CD4-positive, alpha-beta T cell treated with Interleukin-10 for 1 hour (primary cell): ENCODE results near the gene LAMA5.

Experiments used
- DNase-seq: peaks from one replicate; pipeline ENCODE4 v3.0.0-alpha.2; 2020

The LAMA5 gene

DNA sequence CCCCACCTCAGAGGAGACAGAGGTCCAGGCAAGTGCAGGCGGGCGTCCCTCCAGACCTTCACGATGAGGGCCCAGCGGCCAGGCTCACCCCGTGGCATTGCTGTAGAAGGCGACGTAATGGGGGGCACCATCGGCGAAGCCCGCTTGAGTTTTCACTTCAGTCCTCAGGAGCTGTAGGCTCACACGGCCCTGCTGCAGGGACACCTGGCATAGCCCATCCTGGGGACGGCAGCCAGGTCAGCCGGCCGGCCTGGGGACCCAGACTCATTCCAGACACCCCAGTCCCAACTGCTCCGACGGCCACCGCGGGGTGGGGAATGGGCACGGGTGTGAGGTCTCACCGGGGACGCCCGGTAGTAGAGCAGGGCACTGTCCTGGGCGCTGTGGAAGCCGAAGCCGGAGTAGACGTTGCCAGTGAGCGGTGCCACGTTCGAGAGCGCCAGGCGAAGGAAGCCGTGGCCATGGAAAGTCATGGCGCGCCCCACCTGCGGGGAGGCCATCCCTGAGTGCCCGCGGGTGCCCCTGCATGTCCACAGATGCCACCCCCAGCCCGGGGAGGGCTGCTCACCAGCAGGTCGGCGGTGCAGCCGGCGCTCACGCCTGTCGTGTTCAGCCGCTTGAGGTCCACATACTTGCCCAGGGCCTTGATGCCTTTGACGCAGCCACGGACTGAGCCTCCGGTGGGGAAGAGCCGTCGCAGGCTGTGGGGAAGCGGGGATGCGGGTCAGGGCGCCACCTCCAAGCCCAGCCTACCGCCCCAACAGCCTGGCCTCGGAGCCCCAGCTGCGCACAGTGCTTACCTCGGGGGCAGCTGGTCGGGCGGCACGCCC, 55.1 kb downstream of the LAMA5 start:
- DNase-seq = no peak

DNA sequence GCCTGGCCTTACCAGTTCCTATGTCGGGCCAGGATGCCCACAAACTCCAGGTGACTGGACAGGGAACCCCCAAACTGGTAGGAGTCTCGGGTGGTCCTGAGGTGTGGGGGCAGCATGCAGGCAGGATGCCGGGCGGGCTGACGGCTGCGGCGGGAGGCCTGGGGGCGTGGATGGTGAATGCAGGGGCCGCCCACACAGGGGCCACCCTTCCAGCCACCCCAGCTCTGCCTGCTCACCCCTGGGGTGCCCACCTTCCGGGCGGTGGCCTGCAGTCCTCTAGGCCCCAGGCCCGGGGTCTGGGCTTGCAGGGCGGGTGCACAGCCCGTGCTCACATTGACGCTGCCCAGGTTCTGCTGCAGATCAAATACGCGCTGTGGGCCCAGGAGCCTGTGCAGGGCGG, 56.0 kb downstream of the LAMA5 start:
- DNase-seq = no peak

DNA sequence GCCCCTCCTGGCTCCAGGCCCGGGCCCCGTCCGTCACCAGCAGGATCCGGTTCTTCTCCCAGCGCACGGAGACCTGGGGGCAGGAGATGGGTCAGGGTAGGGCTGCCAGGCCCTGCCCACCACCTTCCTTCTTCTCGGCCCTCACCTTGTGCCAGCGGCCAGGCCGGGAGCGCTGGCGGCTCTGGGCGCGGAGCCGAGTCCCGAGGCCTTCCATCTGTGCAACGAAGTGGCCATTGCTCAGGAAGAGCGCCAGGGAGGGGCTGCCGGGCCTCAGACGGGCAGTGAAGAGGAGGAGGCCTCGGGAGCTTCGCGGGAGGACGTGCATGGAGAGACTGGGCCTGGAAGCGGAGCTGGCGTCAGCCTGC, 56.4 kb downstream of the LAMA5 start:
- no peak for DNase-seq

DNA sequence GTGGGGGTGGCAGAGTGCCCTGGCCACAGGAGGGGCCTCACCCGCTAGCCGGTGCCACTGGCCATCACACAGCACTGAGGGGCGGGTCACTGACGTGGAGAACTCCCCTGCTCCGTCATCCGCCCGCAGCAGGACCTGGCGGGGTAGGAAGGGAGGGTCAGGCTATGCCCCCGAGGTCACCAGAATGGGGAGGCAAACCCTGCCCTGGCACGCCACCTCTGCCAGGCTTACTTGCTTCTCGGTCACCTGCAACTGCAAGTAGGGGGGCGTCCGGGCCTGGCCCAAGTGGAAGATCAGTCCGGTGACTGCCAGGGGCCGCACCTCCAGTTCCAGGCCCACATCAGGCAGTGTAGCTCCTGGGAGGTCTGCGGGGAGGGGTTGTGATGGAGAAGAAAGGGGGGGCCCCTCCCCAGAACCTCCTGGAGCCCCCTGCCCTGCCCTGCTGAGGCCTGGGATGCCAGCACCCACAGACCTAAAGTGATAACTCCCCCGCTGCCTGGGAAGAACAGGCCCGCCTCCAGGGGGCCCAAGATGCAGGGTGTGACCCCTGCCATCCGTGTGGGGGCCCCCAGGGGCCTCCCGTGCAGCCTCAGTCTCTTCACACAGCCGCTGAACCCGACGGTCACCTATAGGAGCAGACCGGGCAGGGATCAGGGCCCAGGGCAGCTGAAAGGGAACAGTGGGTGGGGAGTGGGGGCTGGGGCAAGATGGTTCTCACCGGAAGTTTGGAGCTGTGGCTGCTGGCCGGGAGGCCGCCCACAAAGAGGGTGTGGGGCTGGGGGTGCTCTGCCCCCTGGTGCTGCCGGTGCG, 57.0 kb downstream of the LAMA5 start:
- no peak for DNase-seq

DNA sequence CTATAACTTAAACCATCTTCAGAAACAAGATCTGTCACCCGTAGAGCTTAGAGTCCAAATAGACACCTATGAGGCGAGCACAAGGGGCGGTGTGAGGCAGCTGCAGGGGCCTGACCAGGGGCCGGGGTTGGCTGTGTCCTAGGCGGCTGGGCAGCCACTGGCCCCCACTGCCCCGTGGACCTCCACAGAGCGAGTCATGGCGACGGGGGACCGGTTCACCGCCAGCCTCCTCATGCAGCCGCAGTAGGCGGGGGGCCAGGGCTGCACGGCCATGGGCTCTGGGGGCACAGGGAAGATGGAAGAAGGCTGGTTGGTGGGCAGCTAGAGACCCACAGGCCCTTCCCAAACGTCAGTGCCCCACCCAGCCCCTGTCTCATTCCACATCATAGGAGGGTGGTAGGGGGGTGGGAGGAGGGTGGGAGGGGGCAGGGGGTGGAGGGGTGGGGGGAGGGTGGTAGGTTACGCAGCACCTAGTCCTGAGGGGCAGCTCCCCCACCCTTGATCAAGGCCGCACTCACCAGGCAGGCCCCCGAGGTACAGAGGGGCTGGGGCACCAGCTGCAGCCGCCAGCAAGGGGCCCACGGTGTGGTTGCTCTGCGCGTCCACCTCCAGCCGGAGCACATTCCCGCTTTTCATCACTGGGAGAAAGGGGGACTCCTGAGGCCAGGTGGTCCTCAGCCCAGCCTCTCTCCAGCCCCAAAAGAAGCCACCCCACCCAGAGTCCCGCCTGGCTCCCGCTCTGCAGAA, 57.7 kb downstream of the LAMA5 start:
- no peak for DNase-seq

DNA sequence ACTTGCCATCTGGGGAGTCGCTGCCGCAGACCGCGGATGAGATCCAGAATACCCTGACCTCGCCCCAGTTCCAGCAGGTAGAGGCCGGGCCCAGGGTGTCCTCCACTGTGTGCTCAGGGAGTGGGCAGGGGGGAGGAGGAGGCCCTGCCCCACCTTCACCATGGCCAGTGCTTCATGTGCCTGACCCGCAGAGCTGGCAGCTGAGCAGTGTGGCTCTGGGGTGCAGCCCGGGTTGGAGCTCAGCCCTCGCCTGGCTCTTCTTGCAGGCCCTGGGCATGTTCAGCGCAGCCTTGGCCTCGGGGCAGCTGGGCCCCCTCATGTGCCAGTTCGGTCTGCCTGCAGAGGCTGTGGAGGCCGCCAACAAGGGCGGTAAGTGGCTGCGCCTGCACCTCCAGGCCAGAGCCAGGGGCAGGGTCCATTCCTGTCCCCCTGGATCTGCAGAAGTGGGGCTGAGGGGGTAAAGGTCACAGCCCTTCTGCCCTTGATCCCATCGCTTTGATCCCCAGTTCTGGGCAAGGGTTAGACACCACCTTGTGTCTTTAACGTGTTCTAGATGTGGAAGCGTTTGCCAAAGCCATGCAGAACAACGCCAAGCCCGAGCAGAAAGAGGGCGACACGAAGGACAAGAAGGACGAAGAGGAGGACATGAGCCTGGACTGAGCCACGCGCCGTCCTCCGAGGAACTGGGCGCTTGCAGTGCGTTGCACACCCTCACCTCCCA, 58.9 kb downstream of the LAMA5 start:
- DNase-seq = no peak

DNA sequence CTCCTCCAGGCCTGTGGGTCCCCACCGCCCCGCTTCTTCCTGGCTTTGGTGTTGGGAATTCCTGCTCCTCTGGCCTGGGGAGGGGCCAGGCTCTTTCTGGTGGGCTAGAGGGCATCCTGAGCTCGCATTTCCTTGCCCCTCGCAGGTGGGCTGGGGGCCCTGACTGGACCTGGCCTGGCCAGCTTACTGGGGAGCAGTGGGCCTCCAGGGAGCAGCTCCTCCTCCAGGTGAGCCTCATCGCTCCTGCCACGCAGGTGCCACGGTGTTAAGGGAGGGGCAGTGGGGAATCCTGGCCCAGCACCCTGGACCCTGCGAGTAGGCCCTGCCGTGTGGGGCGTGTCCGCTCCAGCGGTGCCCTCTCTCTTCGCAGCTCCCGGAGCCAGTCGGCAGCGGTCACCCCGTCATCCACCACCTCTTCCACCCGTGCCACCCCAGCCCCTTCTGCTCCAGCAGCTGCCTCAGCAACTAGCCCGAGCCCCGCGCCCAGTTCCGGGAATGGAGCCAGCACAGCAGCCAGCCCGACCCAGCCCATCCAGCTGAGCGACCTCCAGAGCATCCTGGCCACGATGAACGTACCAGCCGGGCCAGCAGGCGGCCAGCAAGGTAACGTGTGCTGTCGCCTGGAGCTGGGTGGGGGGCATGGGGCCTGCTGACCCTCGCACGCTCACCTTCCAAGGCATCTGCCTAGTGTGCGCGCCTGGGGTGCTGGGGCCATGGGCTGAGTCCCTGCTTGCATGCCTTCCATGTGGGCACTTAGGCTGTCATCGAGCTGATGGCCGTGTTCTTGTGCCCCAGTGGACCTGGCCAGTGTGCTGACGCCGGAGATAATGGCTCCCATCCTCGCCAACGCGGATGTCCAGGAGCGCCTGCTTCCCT, 59.6 kb downstream of the LAMA5 start:
- DNase-seq = no peak

DNA sequence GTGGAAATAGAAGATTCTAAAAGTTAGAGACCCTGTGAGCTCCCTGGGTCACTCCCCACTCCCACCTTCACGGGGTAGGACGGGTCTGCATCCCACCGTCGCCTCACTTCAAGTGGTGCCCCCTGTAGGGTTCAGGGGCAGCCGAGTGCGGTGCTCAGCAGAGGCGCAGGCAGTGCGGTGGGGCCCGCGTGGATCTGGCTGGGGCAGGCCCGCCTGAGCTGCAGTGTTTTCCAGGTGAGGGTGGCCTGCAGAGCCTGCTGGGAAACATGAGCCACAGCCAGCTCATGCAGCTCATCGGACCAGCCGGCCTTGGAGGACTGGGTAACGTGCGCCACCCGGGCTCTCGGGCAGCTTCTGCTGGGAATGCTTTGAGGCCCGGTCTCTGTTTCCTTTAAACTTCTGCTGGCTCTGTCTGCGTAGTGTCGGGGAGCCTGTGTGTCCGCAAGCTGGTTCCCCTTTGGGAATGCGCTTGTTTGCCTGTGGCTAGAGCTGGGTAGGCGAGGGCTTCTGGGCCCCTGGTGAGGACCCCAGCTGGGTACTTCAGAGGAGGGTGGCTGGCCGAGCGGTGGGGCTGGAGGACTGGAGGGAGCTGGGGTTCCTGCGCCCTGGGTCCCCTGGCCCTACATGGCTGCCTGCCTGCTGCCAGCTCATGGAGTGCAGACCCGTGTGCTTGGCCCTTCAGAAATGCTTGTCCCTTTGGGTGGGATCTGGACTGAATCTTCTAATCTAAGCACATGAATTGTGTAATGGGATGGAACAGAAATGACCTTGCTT, 60.5 kb downstream of the LAMA5 start:
- no peak for DNase-seq

DNA sequence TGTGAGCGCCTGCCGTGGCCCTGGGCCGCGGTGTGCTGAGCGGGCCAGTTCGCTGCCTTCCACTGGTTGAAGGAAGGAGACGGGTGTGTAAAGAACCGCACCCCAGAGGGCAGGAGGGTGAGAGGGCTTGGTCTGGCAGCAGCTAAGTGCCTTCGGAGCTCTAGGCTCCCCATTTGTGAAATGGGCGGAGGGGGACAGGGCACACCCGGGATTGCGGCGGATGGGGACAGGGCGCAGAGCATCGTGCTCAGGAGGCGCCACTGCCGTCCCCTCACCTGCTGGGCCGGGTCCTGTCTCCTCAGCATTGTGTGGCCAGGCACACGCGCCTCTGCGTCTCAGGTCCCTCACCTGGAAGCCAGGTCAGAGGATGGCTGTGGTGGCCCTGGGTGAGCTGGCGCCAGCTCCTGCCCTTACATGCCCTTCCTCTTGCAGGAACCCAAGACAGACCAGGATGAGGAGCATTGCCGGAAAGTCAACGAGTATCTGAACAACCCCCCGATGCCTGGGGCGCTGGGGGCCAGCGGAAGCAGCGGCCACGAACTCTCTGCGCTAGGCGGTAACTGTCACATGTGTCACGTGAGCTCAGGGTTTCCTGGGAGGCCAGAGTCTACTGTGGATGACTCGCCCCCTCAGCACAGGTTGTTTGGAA, 61.2 kb downstream of the LAMA5 start:
- no peak for DNase-seq

DNA sequence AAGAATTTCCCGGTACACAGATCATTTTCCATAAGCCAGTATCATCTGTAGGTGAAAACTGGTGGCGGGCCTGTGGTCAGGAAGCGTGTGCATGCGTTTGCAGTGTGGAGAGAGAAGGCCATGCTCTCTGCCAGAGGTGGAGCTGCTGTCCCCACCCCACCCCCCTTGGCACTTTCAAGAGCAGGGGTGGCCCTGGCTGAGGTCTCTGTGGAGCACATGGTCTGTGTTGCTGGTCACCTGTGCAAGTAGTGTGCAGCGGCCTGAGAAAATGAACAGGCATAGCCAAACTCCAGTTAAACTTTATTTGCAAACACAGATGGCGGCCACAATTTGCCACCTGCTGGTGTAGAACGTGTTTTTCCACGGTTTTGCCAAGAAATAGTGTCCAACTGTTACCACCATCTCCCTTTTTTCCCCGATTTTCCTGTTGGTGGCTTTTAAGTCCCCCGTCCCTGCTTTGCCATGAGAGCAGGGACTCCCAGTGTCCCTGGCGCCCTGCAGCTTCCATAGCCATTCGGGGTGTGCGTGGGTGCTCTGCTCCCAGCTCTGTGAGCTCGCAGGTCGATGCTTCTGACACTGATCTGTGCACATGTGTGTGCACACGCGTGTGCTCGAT, 61.9 kb downstream of the LAMA5 start:
- no peak for DNase-seq

DNA sequence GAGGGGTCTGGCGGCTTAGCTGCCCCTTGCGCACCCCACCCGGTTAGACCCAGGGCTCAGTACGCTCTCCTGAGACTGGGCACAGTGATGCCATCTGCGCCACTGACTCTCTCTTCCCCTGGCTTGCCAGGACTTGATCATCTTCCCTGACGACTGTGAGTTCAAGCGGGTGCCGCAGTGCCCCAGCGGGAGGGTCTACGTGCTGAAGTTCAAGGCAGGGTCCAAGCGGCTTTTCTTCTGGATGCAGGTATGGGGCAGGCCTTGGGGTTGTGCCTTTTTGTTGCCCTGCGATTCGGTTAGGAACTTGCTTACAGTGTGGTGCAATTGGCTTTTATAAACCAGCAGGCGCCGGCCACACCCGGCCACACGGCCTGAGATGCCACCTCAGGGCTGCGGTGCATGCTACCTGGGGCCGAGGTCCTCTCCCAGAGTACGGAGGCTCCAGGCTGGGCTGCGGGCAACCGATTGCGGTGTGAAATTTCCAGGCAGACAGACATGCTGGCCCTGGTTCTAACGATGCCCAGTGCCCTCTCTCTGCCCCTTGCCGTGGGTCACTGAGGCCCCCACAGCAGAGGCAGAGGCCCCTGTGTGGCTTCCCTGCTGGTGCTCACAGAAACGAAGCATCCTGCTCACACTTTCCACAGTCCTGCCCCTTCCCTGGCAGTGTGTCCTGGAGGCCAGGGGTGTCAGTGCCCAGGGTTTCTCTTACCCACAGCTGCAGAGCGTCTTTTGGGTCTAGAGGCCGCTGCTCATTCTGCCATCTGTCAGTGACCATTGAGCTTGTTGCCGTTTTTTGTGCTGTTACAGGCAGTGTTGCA, 62.6 kb downstream of the LAMA5 start:
- DNase-seq = no peak

DNA sequence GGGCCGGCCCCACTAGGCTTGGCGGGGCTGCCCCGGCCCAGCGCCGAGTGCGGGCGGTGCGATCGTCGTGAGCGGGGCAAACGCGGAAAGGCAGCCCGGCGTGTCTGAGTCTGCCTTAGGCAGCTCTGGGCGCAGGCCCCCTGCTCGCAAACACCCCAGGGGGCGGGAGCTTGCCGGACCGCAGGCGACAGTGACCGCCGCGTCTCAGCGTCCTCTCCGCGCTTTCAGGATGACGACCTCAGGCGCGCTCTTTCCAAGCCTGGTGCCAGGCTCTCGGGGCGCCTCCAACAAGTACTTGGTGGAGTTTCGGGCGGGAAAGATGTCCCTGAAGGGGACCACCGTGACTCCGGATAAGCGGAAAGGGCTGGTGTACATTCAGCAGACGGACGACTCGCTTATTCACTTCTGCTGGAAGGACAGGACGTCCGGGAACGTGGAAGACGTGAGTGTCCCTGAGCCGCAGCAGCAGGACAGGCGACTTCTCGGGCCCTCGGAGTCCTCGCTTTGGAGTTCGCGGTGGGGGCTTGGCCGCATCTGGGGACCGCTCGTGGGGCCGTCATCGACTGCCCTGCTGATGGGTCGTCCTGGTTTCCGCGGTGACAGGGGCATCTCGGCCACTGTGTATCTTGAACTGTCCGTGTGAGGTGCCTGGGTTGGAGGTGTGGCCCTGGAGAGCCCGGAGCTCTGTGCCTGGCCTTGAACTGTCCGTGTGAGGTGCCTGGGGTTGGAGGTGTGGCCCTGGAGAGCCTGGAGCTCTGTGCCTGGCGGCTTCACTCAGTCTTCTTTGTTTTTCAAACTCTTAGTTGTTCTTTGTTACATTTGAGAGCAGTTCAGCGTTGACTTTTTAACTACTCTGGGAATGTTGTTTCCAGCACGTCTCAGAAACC, 63.5 kb downstream of the LAMA5 start:
- no peak for DNase-seq

DNA sequence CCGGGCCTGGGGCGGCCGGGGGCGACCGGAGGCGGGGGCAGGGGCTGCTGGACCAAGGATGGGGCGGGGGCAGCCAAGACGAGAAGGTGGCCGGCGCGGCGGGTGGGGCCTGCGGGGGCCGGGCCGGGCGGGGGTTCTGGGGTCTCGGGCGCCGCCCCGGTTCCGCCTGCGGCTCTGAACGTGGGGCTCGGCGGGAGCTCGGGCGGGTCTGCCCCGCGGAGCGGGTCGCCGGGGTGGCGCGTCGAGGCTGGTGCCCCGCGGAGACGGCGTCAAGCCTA, 64.1 kb downstream of the LAMA5 start:
- DNase-seq = no peak

DNA sequence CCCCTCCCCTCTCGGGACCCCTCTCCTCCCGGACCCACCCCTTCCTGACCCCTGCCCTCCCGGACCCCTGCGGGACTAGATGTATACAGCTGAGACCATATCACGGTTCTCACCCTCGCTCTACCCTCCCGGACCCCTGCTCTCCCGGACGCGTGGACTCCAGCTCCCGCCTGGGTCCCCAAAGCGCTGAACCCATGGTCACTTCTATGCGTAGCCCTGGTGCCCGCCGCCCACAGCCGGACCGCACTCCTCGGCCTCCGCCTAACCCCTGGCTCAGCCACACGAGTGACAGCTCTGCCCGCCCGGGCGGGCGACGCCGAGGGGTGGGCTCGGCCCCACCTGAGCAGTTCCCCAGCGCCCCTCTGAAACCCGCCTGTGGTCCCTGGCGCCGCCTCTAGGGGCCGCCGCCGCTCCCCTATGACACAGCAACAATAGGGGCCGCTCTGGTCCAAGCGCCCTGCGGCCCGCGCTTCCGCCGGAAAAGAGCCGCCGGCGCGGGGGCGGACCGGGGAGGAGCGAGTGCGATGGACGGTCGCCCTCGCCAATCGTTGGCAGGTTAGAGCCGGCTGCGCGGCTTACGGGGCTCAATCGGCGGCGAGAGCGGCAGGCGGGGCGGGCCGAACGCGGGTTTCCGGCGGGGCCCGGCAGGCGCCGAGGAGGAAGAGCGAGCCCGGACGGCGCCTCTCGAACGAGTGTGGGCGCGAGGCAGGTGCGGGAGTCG, 64.6 kb downstream of the LAMA5 start, which contains the start of gene ADRM1:
Gene ADRM1, plus strand, starts transcription at position 657 of the 721 bp plus-strand sequence. CDS start 572 bp downstream, outside the sequence.
- peak; percentile 97 for DNase-seq

DNA sequence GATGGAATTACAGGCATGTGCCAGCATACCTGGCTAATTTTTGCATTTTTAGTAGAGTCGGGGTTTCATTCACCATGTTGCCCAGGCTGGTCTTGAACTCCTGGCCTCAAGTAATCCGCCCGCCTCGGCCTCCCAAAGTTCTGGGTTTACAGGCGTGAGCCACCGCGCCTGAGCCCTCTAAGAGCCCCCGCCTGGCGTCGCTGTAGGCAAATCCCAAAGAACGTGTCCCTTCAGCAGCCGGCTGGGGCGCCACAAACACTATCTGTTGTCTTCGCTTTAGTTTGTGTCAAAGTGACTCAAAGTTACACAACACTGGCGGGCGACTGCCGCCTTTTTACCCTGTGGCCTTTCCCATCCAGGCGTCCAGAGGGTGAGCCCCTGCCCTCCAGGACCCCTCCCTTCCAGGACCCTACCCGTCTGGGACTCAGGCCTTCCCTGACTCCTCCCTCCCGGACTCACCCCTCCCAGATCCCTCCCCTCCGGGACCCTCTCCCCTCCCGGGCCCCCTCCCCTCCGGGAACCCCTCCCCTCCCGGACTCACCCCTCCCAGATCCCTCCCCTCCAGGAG, 65.3 kb downstream of the LAMA5 start:
- peak; percentile 89 for DNase-seq

DNA sequence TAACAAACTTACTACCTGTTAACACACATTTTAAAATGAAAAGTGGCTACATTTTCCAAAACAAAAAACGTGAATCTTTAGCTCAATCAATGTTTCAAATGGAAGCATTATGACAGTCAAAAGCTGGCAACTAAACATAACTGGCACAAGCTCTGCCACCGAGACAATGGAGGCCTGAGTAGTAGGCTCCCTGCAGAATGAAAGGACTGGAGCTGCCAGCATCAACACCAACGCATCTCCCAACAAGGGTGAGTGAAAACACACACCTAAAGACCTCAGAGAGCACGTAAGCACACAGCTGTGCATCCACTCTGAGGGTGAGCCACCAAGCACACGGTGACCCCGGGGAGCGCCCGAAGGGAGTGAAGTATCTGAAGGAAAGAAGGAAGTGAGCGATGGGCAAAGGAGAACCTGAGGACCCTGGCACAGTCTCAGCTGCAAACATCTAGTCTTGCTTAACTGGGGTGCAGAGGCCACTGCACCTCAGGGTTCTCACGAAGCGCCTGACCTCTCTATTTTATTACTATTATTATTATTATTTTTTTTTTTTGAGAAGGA, 65.9 kb downstream of the LAMA5 start:
- DNase-seq = no peak

DNA sequence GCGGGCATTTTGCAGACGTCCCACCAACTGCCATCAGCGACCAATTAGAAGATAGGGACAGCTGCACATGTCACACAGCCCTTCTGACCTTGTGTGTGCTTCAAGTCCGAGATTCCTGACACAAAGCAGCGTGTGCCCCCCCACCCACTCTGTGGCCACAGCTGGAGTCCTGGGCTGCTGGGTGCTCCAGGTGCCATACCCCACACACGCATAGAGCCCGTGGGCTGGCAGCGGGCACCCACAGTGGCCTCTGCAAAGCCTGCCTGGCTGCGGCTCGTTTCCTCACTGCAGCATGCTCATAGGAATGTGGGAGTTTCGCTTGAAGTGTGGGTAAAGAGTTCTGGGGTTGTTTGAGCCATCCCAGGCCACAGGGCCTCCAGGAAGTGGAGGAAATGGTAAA, 66.8 kb downstream of the LAMA5 start:
- no peak for DNase-seq
